Activated CD4-positive, alpha-beta T cell treated with anti-CD3 and anti-CD28 coated beads for 4 hours (primary cell): ENCODE data around the gene ENGASE.
"Not testable (repeated sequence)": the region's sequence is repeated elsewhere in the genome, so short reads cannot be mapped to it uniquely, and the experiment has no call there.

Source experiments
- DNase-seq, 2 donors: peaks; one replicate each; pipeline ENCODE4 v3.0.0-alpha.2; 2020

The ENGASE gene

DNA sequence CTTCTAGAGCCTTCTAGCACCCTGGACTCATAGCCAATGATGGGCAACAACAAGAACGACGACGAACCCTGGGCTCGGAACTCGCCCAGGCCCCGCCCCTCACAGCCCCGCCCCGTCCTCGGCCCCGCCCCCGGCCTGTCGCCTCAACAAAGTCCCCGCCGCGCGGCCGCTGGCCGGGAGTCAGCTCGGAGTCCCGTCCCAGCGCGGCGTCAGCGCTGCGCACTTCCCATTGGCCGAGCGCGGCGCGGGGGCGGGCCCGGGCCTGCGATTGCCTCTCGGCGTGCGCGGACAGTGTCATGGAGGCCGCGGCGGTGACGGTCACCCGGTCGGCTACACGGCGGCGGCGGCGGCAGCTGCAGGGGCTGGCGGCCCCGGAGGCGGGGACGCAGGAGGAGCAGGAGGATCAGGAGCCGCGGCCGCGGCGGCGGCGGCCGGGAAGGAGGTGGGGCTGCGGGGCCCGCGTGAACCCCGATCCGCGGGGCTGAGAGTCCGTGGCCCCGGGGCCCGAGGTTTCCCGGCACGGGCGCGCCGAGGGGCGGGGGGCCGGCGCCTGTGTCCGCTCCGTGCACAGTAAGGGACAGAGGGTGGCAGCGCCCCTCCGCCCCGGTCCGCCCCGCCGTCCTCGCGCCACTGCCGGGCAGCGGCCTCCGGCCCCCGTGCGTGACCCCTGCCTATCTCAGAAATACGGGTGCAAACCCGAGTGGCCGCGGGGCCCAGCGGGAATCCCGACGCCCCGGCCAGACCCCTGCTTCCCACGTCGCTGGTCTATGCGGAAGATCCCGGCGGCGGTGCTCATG is at the start of gene ENGASE:
Gene ENGASE, plus strand, starts transcription at position 176 of the 797 bp plus-strand sequence. Its CDS starts 121 bp downstream, at position 297.
- peak; percentile 85 to 88 for DNase-seq

DNA sequence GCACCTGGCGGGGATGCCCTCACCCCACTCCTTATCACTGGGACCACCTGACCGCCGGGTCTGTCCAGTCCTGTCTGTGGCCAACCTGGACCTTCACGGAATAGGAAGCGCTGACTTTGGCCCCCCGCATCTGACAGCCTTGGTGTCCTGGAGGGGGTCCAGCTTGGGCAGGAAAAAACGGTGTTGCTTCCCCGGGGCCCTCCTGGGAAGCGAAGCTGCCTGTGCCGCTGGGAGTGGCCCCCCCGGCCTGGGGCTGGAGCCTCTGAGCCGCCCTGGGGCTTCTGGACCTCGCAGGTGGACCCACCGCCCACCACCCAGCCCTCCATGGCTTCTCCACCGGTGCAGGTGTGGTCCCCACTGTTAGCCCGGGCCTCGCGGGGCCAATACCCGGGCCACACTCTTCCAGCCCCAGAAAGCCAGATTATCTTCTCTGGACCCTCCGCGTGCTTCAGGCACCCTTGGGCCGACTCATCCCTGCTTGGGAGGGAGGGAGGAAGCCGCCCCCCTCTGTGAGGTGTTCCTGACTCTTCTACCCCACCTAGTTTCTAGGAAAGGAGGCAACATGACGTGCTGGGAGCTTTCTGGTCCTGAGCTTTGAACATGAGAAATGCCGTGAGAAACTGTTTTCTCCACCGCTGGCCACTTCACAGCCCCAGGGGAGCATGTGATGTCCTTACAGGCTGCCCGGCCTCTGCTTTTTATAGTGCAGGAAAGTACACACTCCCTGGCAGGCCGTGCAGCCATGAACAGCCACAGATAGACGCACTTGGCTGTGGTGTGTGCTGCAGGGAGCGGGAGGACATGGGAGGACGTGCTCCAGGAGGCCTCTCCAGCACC is 49.5 kb upstream of the ENGASE start:
- no peak for DNase-seq

DNA sequence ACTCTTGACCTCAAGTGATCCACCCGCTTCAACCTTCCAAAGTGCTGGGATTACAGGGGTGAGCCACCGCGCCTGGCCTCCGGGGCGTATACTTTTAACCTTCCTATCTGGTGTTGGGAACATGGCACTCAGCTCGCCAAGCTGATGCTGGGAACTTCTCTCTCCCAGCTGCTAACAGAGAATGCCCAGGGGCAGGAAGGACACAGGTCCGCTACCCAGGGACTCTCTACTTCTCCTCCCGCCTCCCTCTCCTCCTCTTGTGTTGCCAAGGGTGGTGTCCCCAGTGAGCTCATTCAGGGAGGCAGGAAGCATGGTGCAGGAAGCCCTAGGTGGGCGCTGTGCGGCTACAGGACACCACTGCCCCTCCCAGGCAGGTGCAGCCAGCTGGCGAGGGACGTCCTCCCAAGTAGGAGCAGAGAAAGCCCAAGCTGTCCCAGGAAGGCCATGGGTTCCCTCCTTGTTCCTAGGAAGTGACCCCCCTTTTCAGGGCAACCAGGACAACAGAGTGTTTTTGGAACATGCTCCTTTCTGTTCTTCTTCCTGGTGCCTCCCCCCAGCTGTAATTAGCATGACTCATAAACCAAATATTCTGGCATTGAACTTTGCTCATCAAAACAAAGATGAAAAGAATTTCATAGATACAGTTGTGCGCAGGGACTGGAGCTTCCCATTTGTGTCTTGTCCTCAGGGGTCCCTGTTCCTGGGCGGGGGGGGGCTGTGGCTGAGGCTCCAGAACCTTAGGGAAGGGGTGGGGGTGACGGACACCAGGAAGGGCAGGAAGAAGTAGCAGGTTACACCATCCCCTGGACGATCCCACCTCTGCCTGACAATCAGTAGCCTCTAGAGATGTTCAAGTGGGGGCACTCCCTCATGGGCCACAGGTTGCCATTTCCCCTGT is 48.0 kb upstream of the ENGASE start:
- no peak for DNase-seq

DNA sequence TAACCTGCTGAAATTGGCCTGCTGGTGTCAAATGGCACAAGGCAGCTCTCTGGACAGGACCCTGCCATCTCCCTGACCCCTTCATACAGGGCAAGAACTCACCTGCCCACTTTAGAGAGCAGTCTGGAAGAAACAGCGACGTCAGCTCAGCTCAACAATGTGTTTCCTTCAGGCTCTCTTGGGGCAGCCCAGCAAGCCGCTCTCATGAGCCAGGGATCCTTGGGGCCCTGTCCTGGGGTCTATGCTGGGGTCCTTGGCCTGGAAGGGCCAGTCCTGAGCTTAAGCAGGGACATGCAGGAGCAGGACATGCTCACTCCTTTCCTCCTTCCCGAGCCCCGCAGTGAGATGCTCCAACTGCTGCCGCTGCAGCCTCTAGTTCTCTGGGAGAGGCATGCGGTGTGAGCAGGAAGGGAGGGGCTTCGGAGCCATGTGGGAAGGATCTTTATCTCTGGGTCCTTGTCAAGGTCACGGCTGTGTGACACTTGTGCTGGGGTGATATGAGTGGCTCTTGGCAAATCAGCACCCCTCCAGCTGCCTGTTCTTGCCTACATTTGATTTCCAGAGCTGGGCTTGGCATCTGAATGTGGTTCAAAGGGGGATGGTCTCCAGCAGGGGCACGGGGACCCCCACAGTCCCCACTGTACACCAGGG is 47.2 kb upstream of the ENGASE start:
- DNase-seq: no peak

GRCh38 chr17:79027925-79028491 is 46.6 kb upstream of the ENGASE start:
- no peak for DNase-seq

GRCh38 chr17:79028496-79029326 is 45.9 kb upstream of the ENGASE start:
- no peak for DNase-seq

DNA sequence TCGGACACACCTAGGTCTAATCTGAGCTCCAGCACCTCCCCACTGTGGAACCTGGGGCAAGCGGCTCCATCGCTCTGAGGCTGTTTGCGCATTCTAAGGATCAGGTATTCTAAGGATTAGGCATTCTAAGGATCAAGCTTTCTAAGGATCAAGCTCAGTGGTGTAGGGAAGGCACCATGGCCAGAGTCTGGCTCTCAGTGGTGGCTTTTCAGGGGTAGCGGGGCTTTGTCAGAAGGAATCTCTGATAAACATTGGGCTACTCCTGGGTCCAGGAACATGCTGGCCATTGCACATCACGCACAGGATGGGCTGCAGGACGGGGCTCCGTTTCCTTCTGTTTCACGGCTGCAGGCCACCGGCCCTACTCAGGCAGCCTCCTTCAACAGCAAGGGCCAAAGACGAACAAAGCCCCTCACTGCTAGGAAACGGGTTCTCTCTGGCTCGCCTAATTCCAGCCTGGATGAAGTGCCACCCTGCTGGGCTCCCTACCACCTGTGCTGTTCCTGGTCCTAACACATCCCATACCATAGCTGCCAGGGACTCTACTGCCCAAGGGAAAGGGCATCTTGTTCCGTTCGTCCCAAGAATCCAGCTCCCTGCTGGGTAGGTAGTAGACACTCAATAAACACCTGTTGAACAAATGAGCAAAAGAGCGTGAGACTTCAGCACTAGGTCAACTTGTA is 45.2 kb upstream of the ENGASE start:
- DNase-seq: no peak

DNA sequence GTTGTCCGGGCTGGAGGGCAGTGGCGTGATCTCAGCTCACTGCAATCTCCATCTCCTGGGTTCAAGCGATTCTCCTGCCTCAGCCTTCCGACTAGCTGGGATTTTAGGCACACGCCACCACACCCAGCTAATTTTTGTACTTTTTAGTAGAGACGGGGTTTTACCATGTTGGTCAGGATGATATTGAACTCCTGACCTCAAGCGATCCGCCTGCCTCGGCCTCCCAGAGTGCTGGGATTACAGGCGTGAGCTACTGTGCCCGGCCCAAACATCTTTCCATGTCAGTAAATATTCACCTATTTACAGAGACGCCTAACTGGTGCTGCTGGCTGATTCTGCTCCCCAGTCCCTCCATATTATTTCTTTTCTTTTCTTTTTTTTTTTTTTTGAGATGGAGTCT is 44.0 kb upstream of the ENGASE start:
- DNase-seq: not testable (repeated sequence)

- no peak for DNase-seq
Measured at GRCh38 chr17:79031996-79032875, 42.4 kb upstream of the ENGASE start.

- DNase-seq: no peak
Measured at GRCh38 chr17:79033046-79033616, 41.5 kb upstream of the ENGASE start.

DNA sequence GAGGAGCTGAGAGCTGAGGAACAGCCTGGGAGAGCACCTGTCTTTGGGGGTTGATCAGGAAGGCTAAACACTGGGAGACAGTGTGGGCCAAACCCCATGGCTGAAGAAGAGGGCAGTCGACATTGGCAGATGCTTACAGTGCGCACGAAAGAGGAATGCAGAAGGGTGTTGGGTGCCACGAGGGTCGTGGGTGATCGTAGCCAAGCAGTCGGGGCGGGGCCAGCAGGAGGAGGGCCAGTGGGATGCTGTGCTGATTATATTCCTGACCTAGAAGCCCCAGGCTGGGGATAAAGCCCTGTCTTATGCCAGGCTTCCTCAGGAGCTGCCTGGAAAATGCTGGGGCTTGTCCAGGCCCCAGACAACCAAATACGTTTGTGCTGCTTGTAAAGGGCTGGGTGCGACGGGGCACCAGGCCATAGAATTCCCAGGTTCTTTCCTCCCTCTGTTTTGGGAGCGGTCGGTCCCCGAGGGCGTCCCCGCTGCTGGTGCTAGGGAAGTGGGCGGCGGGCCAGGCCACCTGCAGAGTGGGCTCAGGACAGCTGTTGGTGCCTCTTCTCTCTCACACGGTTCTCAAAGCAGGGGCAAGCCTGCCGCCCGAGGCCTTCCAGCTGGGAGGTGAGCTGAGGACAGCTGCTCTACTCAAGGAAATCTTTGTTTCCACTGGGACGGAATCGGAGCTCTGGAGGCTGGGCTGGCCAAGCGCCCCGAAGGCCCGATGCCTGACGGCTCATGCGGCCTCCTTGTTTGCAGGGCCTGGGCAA is 40.7 kb upstream of the ENGASE start:
- DNase-seq: no peak

DNA sequence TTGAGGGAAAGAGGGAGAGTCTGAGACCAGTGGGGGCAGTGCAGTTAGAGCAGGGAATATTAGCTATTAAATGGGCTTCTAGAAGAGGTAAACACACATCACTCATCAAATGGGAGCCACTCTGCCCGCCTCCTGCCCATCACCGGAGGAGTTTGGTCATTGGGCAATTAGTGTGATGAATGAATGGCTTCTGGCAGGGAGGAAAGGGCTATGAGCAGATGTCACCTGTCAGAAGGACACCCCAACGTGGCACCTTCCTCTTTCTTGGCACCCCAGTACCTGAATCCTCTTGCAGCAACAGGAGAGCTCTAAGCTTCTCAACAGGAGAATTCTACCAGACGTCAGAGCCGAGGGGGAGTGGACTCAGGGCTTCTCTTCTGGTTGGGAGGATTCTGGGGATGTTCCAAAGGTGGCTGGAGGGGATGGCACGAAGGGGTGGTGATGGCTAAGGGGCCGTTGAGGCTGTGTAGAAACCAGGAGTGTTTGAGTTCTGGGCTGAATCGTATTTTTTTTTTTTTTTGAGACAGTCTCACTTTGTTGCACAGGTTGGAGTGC is 39.6 kb upstream of the ENGASE start:
- no peak for DNase-seq

DNA sequence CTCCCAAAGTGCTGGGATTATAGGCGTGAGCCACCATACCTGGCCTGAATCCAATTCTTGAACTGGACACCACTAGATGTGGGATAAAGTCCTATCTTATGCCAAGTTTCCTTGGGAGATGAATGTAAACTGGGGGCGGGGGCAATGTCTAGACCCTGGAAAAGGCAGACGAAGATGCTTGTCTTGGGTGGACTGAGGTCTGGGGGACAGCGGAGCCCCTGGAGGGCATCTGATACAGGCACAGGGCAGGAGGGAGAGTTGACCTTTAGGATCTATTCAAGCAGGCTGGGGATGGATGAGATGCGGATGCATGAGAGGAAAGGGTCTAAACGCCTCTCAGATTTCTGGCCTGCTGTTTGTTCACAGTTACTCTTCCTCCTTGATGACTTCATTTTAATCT is 38.9 kb upstream of the ENGASE start:
- DNase-seq: no peak

DNA sequence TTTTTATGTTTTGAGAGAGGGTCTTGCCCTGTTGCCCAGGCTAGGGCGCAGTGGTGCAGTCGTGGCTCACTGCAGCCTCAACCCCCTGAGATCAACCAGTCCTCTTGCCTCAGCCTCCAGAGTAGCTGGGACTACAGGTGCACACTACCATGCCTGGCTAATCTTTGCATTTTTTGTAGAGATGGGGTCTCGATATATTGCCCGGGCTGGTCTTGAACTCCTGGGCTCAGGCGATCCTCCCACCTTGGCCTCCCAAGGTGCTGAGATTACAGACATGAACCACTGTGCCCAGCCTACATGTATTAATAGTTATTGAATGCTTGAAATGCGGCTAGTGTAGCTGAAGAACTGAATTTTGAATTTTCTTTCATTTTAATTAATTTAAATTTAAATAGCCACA is 38.4 kb upstream of the ENGASE start:
- no peak for DNase-seq

- DNase-seq: no peak
Measured at GRCh38 chr17:79036596-79036995, 38.0 kb upstream of the ENGASE start.

DNA sequence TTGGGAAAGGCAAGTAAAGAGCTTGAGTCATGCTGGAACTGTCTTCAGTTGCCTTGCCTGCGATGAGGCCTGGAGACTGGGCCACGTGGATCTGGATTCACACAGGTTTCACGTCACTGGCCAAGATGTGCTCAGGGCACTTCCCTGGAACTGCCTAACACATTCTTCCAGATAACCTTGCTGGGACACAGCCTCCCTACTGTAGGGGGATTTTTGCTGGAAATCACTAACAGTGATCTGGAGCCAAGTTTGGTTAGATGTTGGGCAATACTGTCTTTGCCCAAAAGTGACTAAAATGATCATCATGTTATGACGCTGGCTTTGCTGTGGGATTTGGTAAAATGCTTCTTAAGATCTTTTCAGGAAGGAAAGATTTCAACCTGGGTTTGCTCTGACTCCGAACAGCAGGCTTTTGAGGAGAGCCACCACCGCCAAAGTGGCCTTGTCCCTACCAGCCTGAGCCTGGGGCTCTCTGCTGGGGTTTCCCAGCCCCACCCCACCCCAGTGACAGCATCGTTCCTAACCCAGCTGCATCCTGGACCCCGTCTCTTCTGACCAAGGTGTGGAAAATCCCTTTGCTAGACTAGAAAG is 36.0 kb upstream of the ENGASE start:
- no peak for DNase-seq

GRCh38 chr17:79039171-79039570 is 35.5 kb upstream of the ENGASE start:
- DNase-seq: no peak

GRCh38 chr17:79039886-79040285 is 34.7 kb upstream of the ENGASE start:
- no peak for DNase-seq
